ENCODE results near the gene TFAP2A. TPM values are rescaled to one million over a fixed set of nuclear protein-coding genes. Genes with fewer than 3 reads are reported as not detected.

TFAP2A gene
- total RNA-seq, 2 experiments from 2014 or later = 0.18 to 0.21 TPM

- CTCF ChIA-PET = no interaction called here
- no peak for ATAC-seq
- H3K36me3 Mint-ChIP-seq = no peaks in the 10 kb centered on the region
- H3K9me3 Mint-ChIP-seq (ENCODE audit: low read depth) = no peaks in the 10 kb centered on the region
- no peaks in the 10 kb centered on the region for H3K4me1 Mint-ChIP-seq
- DNase-seq = no peak
- H3K27me3 Mint-ChIP-seq = peaks cover 18% of the 10 kb centered on the region
- no peak overlapping the region for H3K27ac Mint-ChIP-seq
- H3K4me3 Mint-ChIP-seq = no peak overlapping the region
Observed at GRCh38 chr6:10441004-10441654, 26.3 kb upstream of the TFAP2A start.

GRCh38 chr6:10437891-10438290 is 23.0 kb upstream of the TFAP2A start:
- Mint-ChIP-seq H3K4me3 (no peak overlapping the region), H3K9me3 (ENCODE audit: low read depth) (no peaks in the 10 kb centered on the region), H3K27ac (no peak overlapping the region), H3K4me1 (peaks cover 11% of the 10 kb centered on the region), H3K36me3 (peaks cover 2% of the 10 kb centered on the region), H3K27me3 (peaks cover 8% of the 10 kb centered on the region)
- DNase-seq (no peak), ATAC-seq (no peak)
- CTCF ChIA-PET = interaction anchor here (1.5 kb wide), 1 partner anchor 9 kb away, joined by 5 read pairs; no protein-coding TSS in a partner anchor

GRCh38 chr6:10434235-10434634 is 19.4 kb upstream of the TFAP2A start:
- peaks cover 2% of the 10 kb centered on the region for H3K36me3 Mint-ChIP-seq
- DNase-seq (no peak), ATAC-seq (peak; percentile 39)
- no peak overlapping the region for H3K4me3 Mint-ChIP-seq
- peaks cover 17% of the 10 kb centered on the region for H3K4me1 Mint-ChIP-seq
- CTCF ChIA-PET = interaction anchor here (0.8 to 3.3 kb wide), 7 partner anchors 15 to 1451 kb away, joined by 3 to 12 read pairs (median 3); no protein-coding TSS in a partner anchor
- no peaks in the 10 kb centered on the region for H3K9me3 Mint-ChIP-seq (ENCODE audit: low read depth)
- peaks cover 14% of the 10 kb centered on the region for H3K27me3 Mint-ChIP-seq
- no peak overlapping the region for H3K27ac Mint-ChIP-seq

GRCh38 chr6:10433322-10433721 is 18.4 kb upstream of the TFAP2A start:
- DNase-seq (no peak), ATAC-seq (no peak)
- Mint-ChIP-seq H3K36me3 (peaks cover 2% of the 10 kb centered on the region), H3K27ac (no peak overlapping the region), H3K9me3 (ENCODE audit: low read depth) (no peaks in the 10 kb centered on the region), H3K27me3 (peaks cover 17% of the 10 kb centered on the region), H3K4me1 (peaks cover 17% of the 10 kb centered on the region), H3K4me3 (no peak overlapping the region)
- CTCF ChIA-PET = interaction anchor here (1.2 to 3.3 kb wide), 4 partner anchors 32 to 1450 kb away, joined by 3 to 12 read pairs (median 6); no protein-coding TSS in a partner anchor

- H3K9me3 Mint-ChIP-seq (ENCODE audit: low read depth) = no peaks in the 10 kb centered on the region
- H3K36me3 Mint-ChIP-seq = peaks cover 2% of the 10 kb centered on the region
- no peak for DNase-seq
- ATAC-seq = no peak
- no peak overlapping the region for H3K4me3 Mint-ChIP-seq
- H3K27me3 Mint-ChIP-seq = peaks cover 29% of the 10 kb centered on the region
- CTCF ChIA-PET = no interaction called here
- peaks cover 20% of the 10 kb centered on the region for H3K4me1 Mint-ChIP-seq
- H3K27ac Mint-ChIP-seq = no peak overlapping the region
Observed at GRCh38 chr6:10431423-10432164, 16.7 kb upstream of the TFAP2A start.

GRCh38 chr6:10429638-10430427 is 15.0 kb upstream of the TFAP2A start:
- ATAC-seq = peak; percentile 58
- no peak for DNase-seq
- H3K27ac Mint-ChIP-seq = peak overlapping the region; percentile 6
- H3K36me3 Mint-ChIP-seq = peaks cover 4% of the 10 kb centered on the region
- H3K27me3 Mint-ChIP-seq = peaks cover 44% of the 10 kb centered on the region
- H3K9me3 Mint-ChIP-seq (ENCODE audit: low read depth) = no peaks in the 10 kb centered on the region
- CTCF ChIA-PET = interaction anchor here (0.6 to 1.9 kb wide), 11 partner anchors 8 to 1446 kb away, joined by 3 to 19 read pairs (median 4); partner anchors contain the start of gene TFAP2A
- peak overlapping the region; percentile 37 for H3K4me3 Mint-ChIP-seq
- peaks cover 26% of the 10 kb centered on the region for H3K4me1 Mint-ChIP-seq

- DNase-seq = no peak
- no peak overlapping the region for H3K27ac Mint-ChIP-seq
- H3K36me3 Mint-ChIP-seq = peaks cover 2% of the 10 kb centered on the region
- H3K4me1 Mint-ChIP-seq = peaks cover 18% of the 10 kb centered on the region
- H3K9me3 Mint-ChIP-seq (ENCODE audit: low read depth) = no peaks in the 10 kb centered on the region
- CTCF ChIA-PET = interaction anchor here (1.4 kb wide), 2 partner anchors 12 to 1444 kb away, joined by 3 to 4 read pairs; partner anchors contain the start of gene TFAP2A
- H3K4me3 Mint-ChIP-seq = peak overlapping the region; percentile 59
- H3K27me3 Mint-ChIP-seq = peaks cover 74% of the 10 kb centered on the region
- ATAC-seq = no peak
Observed at GRCh38 chr6:10426781-10427279, 12.0 kb upstream of the TFAP2A start.

- DNase-seq (no peak), ATAC-seq (peak; percentile 46)
- CTCF ChIA-PET = no interaction called here
- Mint-ChIP-seq H3K27me3 (peaks cover 80% of the 10 kb centered on the region), H3K27ac (no peak overlapping the region), H3K36me3 (peaks cover 2% of the 10 kb centered on the region), H3K9me3 (ENCODE audit: low read depth) (no peaks in the 10 kb centered on the region), H3K4me3 (peak overlapping the region; percentile 59), H3K4me1 (peaks cover 18% of the 10 kb centered on the region)
Observed at GRCh38 chr6:10425975-10426780, 11.3 kb upstream of the TFAP2A start.

GRCh38 chr6:10425176-10425974 is 10.5 kb upstream of the TFAP2A start:
- CTCF ChIA-PET = no interaction called here
- Mint-ChIP-seq H3K4me1 (peaks cover 18% of the 10 kb centered on the region), H3K27me3 (peaks cover 88% of the 10 kb centered on the region), H3K9me3 (ENCODE audit: low read depth) (no peaks in the 10 kb centered on the region), H3K36me3 (peaks cover 2% of the 10 kb centered on the region), H3K4me3 (peak overlapping the region; percentile 11), H3K27ac (no peak overlapping the region)
- ATAC-seq = no peak
- no peak for DNase-seq

GRCh38 chr6:10424040-10424439 is 9.2 kb upstream of the TFAP2A start:
- CTCF ChIA-PET = no interaction called here

GRCh38 chr6:10422737-10423034 is 7.8 kb upstream of the TFAP2A start:
- H3K36me3 Mint-ChIP-seq = peaks cover 8% of the 10 kb centered on the region
- CTCF ChIA-PET = no interaction called here
- no peak for DNase-seq
- H3K27me3 Mint-ChIP-seq = peaks cover 96% of the 10 kb centered on the region
- H3K4me1 Mint-ChIP-seq = peaks cover 12% of the 10 kb centered on the region
- H3K4me3 Mint-ChIP-seq = no peak overlapping the region
- no peak for ATAC-seq
- no peak overlapping the region for H3K27ac Mint-ChIP-seq
- H3K9me3 Mint-ChIP-seq (ENCODE audit: low read depth) = no peaks in the 10 kb centered on the region

More at GRCh38 chr6:10424040-10424439, 9.2 kb upstream of the TFAP2A start:
- Mint-ChIP-seq H3K36me3 (peaks cover 5% of the 10 kb centered on the region), H3K27ac (no peak overlapping the region), H3K4me3 (no peak overlapping the region), H3K27me3 (peaks cover 92% of the 10 kb centered on the region), H3K4me1 (peaks cover 12% of the 10 kb centered on the region), H3K9me3 (ENCODE audit: low read depth) (no peaks in the 10 kb centered on the region)
- DNase-seq = no peak
- ATAC-seq = no peak

All from activated CD8-positive, alpha-beta memory T cell treated with anti-CD3 and anti-CD28 coated beads, Interleukin-2, amount 10 ng/mL, durations not matched to agents 7 days and 5 days (primary cell).